Measurements from ENCODE around the gene PCDHGA1. TPM values are rescaled to one million over a fixed set of nuclear protein-coding genes. Genes with fewer than 3 reads are reported as not detected.
A peak's percentile ranks its signal among the peaks of the same experiment; 100 is the strongest.
"Not testable (repeated sequence)": the region's sequence is repeated elsewhere in the genome, so short reads cannot be mapped to it uniquely, and the experiment has no call there.

Gene PCDHGA1
- total RNA-seq, 1 experiment from 2014 or later = 3.6 TPM

DNA sequence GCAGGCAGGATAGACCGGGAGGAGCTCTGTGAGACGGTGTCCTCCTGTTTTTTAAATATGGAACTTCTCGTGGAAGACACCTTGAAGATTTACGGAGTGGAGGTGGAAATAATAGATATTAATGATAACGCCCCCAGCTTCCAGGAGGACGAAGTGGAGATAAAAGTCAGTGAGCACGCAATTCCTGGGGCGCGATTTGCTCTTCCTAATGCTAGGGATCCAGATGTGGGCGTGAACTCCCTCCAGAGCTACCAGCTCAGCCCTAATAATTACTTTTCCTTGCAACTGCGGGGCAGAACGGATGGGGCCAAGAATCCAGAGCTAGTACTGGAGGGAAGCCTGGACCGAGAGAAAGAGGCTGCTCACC, 91.2 kb downstream of the PCDHGA1 start:
- Histone ChIP-seq H3K4me1 (no peaks in the 10 kb centered on the region), H3K36me3 (peaks cover 18% of the 10 kb centered on the region), H3K4me3 (no peak overlapping the region), H3K27me3 (no peaks in the 10 kb centered on the region), H3K9me3 (replicated peaks) (peaks cover 9% of the 10 kb centered on the region), H3K27ac (no peak overlapping the region)
- no peak for DNase-seq

- Histone ChIP-seq H3K27me3 (no peaks in the 10 kb centered on the region), H3K36me3 (peaks cover 16% of the 10 kb centered on the region), H3K9me3 (replicated peaks) (peaks cover 4% of the 10 kb centered on the region), H3K27ac (no peak overlapping the region), H3K4me1 (no peaks in the 10 kb centered on the region), H3K4me3 (no peak overlapping the region)
- no peak for DNase-seq
These were observed 92.5 kb downstream of the PCDHGA1 start for GRCh38 chr5:141422742-141423291.

GRCh38 chr5:141427783-141428426, 97.6 kb downstream of the PCDHGA1 start:
- no peak overlapping the region for H3K4me3 ChIP-seq
- H3K36me3 ChIP-seq = peaks cover 22% of the 10 kb centered on the region
- DNase-seq = no peak
- H3K9me3 ChIP-seq (replicated peaks) = peaks cover 3% of the 10 kb centered on the region; the same call in 1 of the 2 replicates
- H3K4me1 ChIP-seq = no peaks in the 10 kb centered on the region
- H3K27me3 ChIP-seq = no peaks in the 10 kb centered on the region
- H3K27ac ChIP-seq = no peak overlapping the region

GRCh38 chr5:141430332-141431113, 100.2 kb downstream of the PCDHGA1 start, which contains the start of gene PCDHGA12:
TSS of gene PCDHGA12 (plus strand) at chr5:141430507. CDS start at chr5:141430760, 253 bp downstream.
- Histone ChIP-seq H3K4me1 (no peaks in the 10 kb centered on the region), H3K4me3 (no peak within 1 kb of the TSS), H3K27ac (no peak within 1 kb of the TSS), H3K9me3 (replicated peaks) (peaks cover 3% of the 10 kb centered on the region; the same call in 1 of the 2 replicates), H3K27me3 (no peaks in the 10 kb centered on the region), H3K36me3 (peaks cover 17% of the 10 kb centered on the region)
- DNase-seq = no peak

GRCh38 chr5:141431286-141431685, 101.0 kb downstream of the PCDHGA1 start:
- no peak overlapping the region for H3K27ac ChIP-seq
- peaks cover 3% of the 10 kb centered on the region; the same call in 1 of the 2 replicates for H3K9me3 ChIP-seq (replicated peaks)
- H3K4me3 ChIP-seq = no peak overlapping the region
- no peak for DNase-seq
- no peaks in the 10 kb centered on the region for H3K27me3 ChIP-seq
- peaks cover 16% of the 10 kb centered on the region for H3K36me3 ChIP-seq
- no peaks in the 10 kb centered on the region for H3K4me1 ChIP-seq

DNA sequence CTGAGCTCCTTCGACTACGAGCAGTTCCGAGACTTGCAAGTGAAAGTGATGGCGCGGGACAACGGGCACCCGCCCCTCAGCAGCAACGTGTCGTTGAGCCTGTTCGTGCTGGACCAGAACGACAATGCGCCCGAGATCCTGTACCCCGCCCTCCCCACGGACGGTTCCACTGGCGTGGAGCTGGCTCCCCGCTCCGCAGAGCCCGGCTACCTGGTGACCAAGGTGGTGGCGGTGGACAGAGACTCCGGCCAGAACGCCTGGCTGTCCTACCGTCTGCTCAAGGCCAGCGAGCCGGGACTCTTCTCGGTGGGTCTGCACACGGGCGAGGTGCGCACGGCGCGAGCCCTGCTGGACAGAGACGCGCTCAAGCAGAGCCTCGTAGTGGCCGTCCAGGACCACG, 102.0 kb downstream of the PCDHGA1 start:
- H3K27me3 ChIP-seq; H3K4me3 ChIP-seq; H3K27ac ChIP-seq; H3K4me1 ChIP-seq; DNase-seq; H3K9me3 ChIP-seq (replicated peaks): not testable (repeated sequence)
- peaks cover 14% of the 10 kb centered on the region for H3K36me3 ChIP-seq

DNA sequence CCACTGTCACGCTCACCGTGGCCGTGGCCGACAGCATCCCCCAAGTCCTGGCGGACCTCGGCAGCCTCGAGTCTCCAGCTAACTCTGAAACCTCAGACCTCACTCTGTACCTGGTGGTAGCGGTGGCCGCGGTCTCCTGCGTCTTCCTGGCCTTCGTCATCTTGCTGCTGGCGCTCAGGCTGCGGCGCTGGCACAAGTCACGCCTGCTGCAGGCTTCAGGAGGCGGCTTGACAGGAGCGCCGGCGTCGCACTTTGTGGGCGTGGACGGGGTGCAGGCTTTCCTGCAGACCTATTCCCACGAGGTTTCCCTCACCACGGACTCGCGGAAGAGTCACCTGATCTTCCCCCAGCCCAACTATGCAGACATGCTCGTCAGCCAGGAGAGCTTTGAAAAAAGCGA, 102.4 kb downstream of the PCDHGA1 start:
- H3K4me3 ChIP-seq; H3K27me3 ChIP-seq; DNase-seq; H3K9me3 ChIP-seq (replicated peaks); H3K4me1 ChIP-seq; H3K27ac ChIP-seq: not testable (repeated sequence)
- H3K36me3 ChIP-seq = peaks cover 14% of the 10 kb centered on the region

- H3K27me3 ChIP-seq = no peaks in the 10 kb centered on the region
- no peak for DNase-seq
- H3K27ac ChIP-seq = no peak overlapping the region
- no peaks in the 10 kb centered on the region for H3K4me1 ChIP-seq
- H3K9me3 ChIP-seq (replicated peaks) = peaks cover 3% of the 10 kb centered on the region; the same call in 1 of the 2 replicates
- peaks cover 12% of the 10 kb centered on the region for H3K36me3 ChIP-seq
- H3K4me3 ChIP-seq = no peak overlapping the region
These were observed 103.7 kb downstream of the PCDHGA1 start for GRCh38 chr5:141434006-141434405.

GRCh38 chr5:141437221-141437620, 106.9 kb downstream of the PCDHGA1 start:
- DNase-seq = no peak
- Histone ChIP-seq H3K4me3 (no peak overlapping the region), H3K9me3 (replicated peaks) (no peaks in the 10 kb centered on the region), H3K4me1 (no peaks in the 10 kb centered on the region), H3K27ac (no peak overlapping the region), H3K36me3 (no peaks in the 10 kb centered on the region), H3K27me3 (no peaks in the 10 kb centered on the region)

DNA sequence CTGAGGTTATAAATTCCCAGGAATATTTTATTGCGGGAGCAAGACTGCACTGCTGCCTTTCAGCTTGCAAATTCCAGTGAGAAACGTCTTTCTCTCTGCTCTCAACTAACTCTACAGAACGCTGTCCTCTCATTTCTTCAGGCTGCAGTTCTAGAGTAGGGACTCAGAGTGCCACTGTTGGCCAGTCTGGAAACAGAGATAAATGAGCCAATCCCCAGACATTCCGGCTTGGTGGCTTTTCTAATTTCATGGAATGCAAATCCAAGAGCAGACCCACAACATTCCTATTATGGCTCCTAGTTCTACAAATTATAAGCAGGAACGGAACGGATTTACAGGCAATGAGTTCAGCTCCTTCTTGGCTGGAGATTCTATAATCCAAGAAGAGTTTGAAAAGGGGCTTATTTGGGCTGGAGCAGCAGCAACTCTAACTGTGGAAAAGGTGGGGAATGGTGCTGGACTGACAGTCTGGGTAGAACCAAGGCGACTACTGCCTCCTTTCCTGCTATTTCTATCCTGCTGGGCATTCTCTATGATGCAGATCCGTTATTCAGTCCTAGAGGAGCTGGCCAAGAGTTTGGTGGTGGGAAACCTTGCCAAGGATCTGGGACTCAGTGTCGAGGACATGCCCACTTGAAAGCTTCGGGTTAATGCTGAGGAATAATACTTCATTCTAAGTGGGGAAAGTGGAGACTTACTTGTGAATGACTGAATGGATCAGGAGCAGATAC, 109.3 kb downstream of the PCDHGA1 start:
- Histone ChIP-seq H3K27ac (no peak overlapping the region), H3K9me3 (replicated peaks) (0 out of 2 replicates have a peak, but pooled peaks cover 2% of the 10 kb centered on the region), H3K4me1 (no peaks in the 10 kb centered on the region), H3K36me3 (no peaks in the 10 kb centered on the region), H3K27me3 (no peaks in the 10 kb centered on the region), H3K4me3 (no peak overlapping the region)
- peak in 1 of 2 experiments; percentile 2 for DNase-seq

DNA sequence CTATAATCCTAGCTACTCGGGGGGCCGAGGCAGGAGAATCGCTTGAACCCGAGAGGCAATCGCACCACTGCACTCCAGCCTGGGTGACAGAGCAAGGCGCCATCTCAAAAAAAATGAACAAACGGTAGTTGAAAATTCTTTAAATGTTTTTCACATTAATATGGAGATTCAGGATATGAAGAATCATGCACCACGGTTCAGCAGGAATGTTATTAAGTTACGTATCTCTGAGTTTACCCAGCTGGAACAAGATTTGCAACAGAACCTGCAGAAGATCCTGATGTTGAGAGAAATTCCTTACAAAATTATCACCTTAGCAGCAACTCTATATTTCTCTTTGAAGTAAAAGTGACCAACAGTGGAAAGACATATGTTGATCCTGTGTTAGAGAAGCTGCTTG, 110.0 kb downstream of the PCDHGA1 start:
- 0 out of 2 replicates have a peak, but pooled peaks cover 4% of the 10 kb centered on the region for H3K9me3 ChIP-seq (replicated peaks)
- H3K27ac ChIP-seq = no peak overlapping the region
- no peaks in the 10 kb centered on the region for H3K27me3 ChIP-seq
- no peaks in the 10 kb centered on the region for H3K4me1 ChIP-seq
- no peak for DNase-seq
- no peaks in the 10 kb centered on the region for H3K36me3 ChIP-seq
- H3K4me3 ChIP-seq = no peak overlapping the region

- no peaks in the 10 kb centered on the region for H3K36me3 ChIP-seq
- H3K9me3 ChIP-seq (replicated peaks) = 0 out of 2 replicates have a peak, but pooled peaks cover 4% of the 10 kb centered on the region
- H3K27ac ChIP-seq = no peak overlapping the region
- no peaks in the 10 kb centered on the region for H3K27me3 ChIP-seq
- no peak for DNase-seq
- no peaks in the 10 kb centered on the region for H3K4me1 ChIP-seq
- no peak overlapping the region for H3K4me3 ChIP-seq
These were observed 111.4 kb downstream of the PCDHGA1 start for GRCh38 chr5:141441571-141442170.

- no peaks in the 10 kb centered on the region for H3K9me3 ChIP-seq (replicated peaks)
- H3K36me3 ChIP-seq = no peaks in the 10 kb centered on the region
- no peak for DNase-seq
- no peak overlapping the region for H3K27ac ChIP-seq
- 0 out of 2 replicates have a peak, but pooled peaks cover 2% of the 10 kb centered on the region for H3K4me1 ChIP-seq
- H3K27me3 ChIP-seq = no peaks in the 10 kb centered on the region
- H3K4me3 ChIP-seq = no peak overlapping the region
These were observed 135.0 kb downstream of the PCDHGA1 start for GRCh38 chr5:141465351-141465750.

GRCh38 chr5:141475625-141476131, 145.4 kb downstream of the PCDHGA1 start, which contains the start of gene PCDHGC3:
TSS of gene PCDHGC3 (plus strand) at chr5:141475966. CDS start at chr5:141476117, 151 bp downstream.
- H3K27ac ChIP-seq = peak within 1 kb of the TSS; percentile 86
- DNase-seq = peak; percentile 95 to 98
- H3K27me3 ChIP-seq = no peaks in the 10 kb centered on the region
- H3K4me1 ChIP-seq = peaks cover 17% of the 10 kb centered on the region
- H3K9me3 ChIP-seq (replicated peaks) = no peaks in the 10 kb centered on the region
- peaks cover 25% of the 10 kb centered on the region for H3K36me3 ChIP-seq
- H3K4me3 ChIP-seq = peak within 1 kb of the TSS; percentile 70
